Activated naive CD4-positive, alpha-beta T cell treated with anti-CD3 and anti-CD28 coated beads for 36 hours (primary cell): ENCODE measurements around the gene ANXA9. TPM values are rescaled to one million over a fixed set of nuclear protein-coding genes. Genes with fewer than 3 reads are reported as not detected.
A peak's percentile ranks its signal among the peaks of the same experiment; 100 is the strongest.

Experiments
- CTCF ChIA-PET: fragments of 350-600 bp; sonication (Branson Sonifier 250); formaldehyde crosslinking; loops from one replicate; lab custom pipeline; 2021; ENCODE audit warnings: antibody characterized with exemption; lab: Charles Lee
- DNase-seq: peaks from one replicate; pipeline ENCODE4 v3.0.0-alpha.2; 2020
- H3K27ac Mint-ChIP-seq: one replicate; pipeline ENCODE4 v1.8.0; 2021; ENCODE audit warnings: mild to moderate bottlenecking, mixed read lengths
- H3K27me3 Mint-ChIP-seq: one replicate; pipeline ENCODE4 v1.8.0; 2021; ENCODE audit warnings: low read depth, mixed read lengths
- H3K36me3 Mint-ChIP-seq: one replicate; pipeline ENCODE4 v1.8.0; 2021; ENCODE audit warnings: low read depth, mixed read lengths
- H3K4me1 Mint-ChIP-seq: one replicate; pipeline ENCODE4 v1.8.0; 2021; ENCODE audit warnings: low read depth, mixed read lengths
- H3K4me3 Mint-ChIP-seq: one replicate; pipeline ENCODE4 v1.8.0; 2021; ENCODE audit warnings: mild to moderate bottlenecking, moderate library complexity, mixed read lengths
- H3K9me3 Mint-ChIP-seq: one replicate; pipeline ENCODE4 v1.8.0; 2021; ENCODE audit warnings: mixed read lengths
- intact Hi-C: fragments of 100-400 bp; cut with micrococcal nuclease; formaldehyde crosslinking; loops from one replicate; pipeline ENCODE4 v1.15.1; 2023
- total RNA-seq, 2 experiments: library from RNA; stranded (reverse); gene quantifications; one replicate each; pipeline ENCODE4 v1.2.3, GENCODE V29; 2021

Gene ANXA9
- total RNA-seq, 2 experiments from 2014 or later: not detected

DNA sequence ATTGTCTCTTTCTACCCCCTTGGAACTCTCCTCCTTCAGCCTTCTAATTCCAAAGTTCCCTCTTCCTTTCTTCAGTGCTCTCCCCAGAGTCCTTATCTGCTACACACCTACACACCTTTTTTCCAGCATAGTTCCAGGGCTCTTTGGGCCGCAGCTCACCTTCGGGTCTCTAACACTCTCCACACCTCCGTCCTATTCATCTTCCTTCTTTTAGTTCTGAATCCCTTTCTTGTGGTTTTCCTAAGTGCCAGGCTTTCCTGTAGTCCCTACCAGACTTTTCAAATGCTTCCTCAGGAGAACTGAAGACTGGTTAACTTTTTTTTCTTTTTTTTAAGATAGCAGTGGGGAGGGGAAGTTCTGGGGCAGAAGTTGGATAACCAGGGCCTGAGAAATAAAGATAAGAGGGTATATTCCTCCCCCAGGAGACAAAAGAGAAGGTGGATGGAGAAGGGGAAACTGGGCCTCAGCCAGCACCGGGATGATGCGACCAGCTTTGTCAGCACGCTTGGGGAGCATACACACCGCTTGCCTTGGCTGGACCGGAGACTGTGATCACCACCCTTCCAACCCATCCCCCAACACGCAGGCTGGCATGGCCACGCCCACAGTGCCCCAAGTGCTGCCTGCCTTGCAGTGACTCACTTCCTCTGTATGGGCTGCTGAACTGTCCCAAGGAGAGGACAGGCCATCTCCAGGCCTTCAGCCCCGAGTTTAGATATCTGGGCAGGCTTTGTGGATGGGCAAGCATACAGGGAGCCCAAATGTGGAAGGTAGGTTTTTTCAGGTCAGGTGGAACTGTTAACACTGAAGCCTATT is 5.0 kb upstream of the ANXA9 start:
- peaks cover 51% of the 10 kb centered on the region for H3K4me1 Mint-ChIP-seq
- CTCF ChIA-PET: interaction anchor here (0.6 to 14.7 kb wide), 5 partner anchors 9 to 985 kb away, joined by 3 to 171 read pairs (median 6); partner anchors contain the start of gene MINDY1
- peak overlapping the region; percentile 75 for H3K27ac Mint-ChIP-seq
- DNase-seq: peak; percentile 86
- no peaks in the 10 kb centered on the region for H3K27me3 Mint-ChIP-seq
- peaks cover 2% of the 10 kb centered on the region for H3K36me3 Mint-ChIP-seq
- intact Hi-C loops: loop anchor here (1.0 to 10.0 kb wide), 6 partner anchors 51 to 612 kb away; partner anchors contain the start of genes ARNT, CTSS, RPRD2 and SETDB1
- no peaks in the 10 kb centered on the region for H3K9me3 Mint-ChIP-seq
- peak overlapping the region; percentile 44 for H3K4me3 Mint-ChIP-seq

DNA sequence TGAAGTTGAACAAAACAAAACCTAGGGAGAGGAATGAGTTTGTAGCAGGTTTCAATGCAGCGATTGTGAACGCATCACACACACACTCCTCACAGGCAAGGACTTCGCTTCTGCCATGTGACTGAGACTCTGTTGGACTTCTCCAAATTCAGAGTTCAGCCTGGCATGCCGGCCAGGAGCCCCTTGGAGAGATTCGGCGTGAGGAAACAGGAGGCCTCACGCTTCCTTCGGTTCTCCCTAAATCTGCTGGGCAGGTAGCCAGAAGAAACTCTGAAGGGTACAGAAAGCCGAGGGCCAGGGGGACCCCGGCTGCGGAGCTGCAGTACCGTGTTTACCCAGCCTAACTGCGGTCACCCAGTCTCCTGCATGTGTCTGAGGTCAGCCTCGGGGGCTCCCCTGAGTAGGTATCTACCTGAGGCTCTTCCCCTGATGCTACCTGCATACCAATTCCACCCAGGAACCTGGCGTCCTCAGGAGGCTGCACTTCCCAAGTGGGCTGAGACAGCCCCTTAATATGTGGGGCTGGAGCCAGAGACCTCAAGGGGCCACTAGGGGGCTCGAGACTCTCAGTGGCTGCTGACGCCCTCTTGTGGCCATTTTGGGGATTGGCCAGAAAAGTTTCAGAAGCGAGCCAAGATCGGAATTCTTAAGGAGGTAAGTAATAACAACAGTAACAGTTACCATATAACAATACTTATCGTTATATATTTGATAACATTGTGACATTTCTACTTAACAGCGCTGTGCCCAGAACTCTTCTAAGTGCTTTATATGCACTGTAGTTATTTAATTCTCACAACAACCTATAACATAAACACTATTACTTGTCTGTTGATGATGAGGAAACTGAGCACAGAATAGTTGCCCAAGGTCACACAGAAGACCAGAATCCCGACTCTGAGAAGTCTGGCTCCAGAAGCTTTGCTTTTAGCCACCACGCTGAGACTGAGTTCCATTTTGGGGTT is 2.7 kb upstream of the ANXA9 start:
- Mint-ChIP-seq H3K36me3 (no peaks in the 10 kb centered on the region), H3K27me3 (no peaks in the 10 kb centered on the region), H3K9me3 (no peaks in the 10 kb centered on the region), H3K4me3 (peak overlapping the region; percentile 43), H3K27ac (peak overlapping the region; percentile 53), H3K4me1 (peaks cover 39% of the 10 kb centered on the region)
- peak; percentile 94 for DNase-seq
- CTCF ChIA-PET: interaction anchor here (0.5 to 14.7 kb wide), 11 partner anchors 9 to 417 kb away, joined by 3 to 171 read pairs (median 5); partner anchors contain the start of genes MINDY1 and MLLT11
- intact Hi-C loops: loop anchor here (1.0 to 10.0 kb wide), 10 partner anchors 17 to 615 kb away; partner anchors contain the start of genes ARNT, CTSS, MINDY1 and RPRD2

DNA sequence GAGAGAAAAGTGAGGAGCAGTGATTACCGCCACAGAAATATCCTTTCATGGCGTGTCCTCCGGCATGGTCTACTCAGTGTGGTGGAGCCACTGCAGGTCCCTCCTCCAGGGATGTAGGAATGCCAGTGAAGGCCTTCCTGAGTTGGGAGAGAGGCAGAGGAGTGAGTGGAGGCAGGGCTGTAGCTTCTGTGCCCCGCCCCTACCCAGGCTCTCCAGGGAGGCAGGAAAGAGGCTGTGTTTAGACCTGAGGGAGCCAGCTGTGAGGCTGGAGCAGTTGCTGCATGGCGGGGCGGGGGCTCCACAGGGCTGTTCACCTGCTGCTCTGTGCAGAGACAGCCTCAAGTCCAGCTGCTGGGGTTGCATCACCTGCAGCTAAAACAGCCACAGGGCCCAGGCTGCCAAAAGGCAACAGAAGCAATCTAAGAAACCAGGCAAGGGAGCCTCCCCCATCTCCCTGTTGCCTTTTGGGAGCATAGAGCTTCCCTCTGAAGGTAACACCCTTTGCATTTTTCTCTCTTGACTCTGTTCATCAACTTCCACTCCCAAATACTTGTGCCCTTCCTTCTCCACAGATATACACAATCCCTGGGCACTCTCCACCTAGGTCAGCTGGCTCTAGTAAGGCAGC is 801 bp upstream of the ANXA9 start:
- Mint-ChIP-seq H3K27me3 (no peaks in the 10 kb centered on the region), H3K36me3 (no peaks in the 10 kb centered on the region), H3K9me3 (no peaks in the 10 kb centered on the region), H3K4me3 (no peak overlapping the region), H3K27ac (no peak overlapping the region), H3K4me1 (peaks cover 30% of the 10 kb centered on the region)
- no peak for DNase-seq
- CTCF ChIA-PET: interaction anchor here (0.6 to 14.7 kb wide), 8 partner anchors 7 to 412 kb away, joined by 3 to 171 read pairs (median 4); partner anchors contain the start of genes MINDY1 and MLLT11
- intact Hi-C loops: no loop called here

DNA sequence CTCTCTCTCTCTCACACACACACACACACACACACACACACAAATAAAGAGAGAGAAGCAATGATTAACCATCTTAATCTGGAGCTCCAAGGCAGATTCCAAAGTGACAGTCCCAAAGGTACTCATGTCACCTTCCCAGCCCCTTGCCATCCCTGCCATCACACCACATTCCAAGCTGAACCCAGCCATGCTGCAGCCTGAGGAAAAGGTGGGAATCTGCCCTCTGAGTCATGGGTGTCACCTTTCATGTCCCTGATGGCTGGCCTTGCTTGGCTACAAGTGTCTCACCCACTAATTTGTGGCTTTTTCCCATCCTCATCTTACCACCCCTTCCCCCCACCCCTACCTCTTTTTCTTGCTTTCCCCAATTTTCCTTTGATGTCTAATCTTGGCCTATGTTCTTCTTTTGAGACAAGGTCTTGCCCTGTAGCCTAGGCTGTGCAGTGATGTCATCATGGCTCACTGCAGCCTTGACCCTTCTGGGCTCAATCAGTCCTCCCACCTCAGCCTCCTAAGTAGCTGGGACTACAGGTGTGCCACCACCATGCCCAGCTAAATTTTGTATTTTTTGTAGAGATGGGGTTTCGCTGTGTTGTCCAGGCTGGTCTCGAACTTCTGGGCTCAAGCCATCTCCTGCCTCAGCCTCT is 3.2 kb downstream of the ANXA9 start:
- Mint-ChIP-seq H3K27me3 (no peaks in the 10 kb centered on the region), H3K27ac (no peak overlapping the region), H3K4me3 (no peak overlapping the region), H3K36me3 (no peaks in the 10 kb centered on the region), H3K4me1 (no peaks in the 10 kb centered on the region), H3K9me3 (no peaks in the 10 kb centered on the region)
- CTCF ChIA-PET: interaction anchor here (0.8 to 14.7 kb wide), 4 partner anchors 9 to 318 kb away, joined by 4 to 171 read pairs (median 4); no protein-coding TSS in a partner anchor
- DNase-seq: no peak
- intact Hi-C loops: no loop called here

DNA sequence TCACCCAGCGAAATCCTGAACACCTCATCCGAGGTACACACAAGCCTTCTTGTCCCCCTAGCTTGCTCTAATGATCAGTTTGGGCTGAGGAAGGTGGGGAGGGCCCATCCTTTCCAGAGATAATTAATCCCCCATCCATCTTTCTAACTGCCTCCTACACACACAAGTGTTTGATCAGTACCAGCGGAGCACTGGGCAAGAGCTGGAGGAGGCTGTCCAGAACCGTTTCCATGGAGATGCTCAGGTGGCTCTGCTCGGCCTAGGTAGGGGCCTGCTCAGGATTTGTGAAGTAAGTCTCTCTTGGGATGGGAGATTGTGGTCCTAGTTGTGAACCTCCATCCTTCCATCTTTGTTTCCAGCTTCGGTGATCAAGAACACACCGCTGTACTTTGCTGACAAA is 5.8 kb downstream of the ANXA9 start:
- Mint-ChIP-seq H3K27ac (no peak overlapping the region), H3K9me3 (no peaks in the 10 kb centered on the region), H3K4me1 (no peaks in the 10 kb centered on the region), H3K4me3 (no peak overlapping the region), H3K36me3 (no peaks in the 10 kb centered on the region), H3K27me3 (no peaks in the 10 kb centered on the region)
- intact Hi-C loops: no loop called here
- no peak for DNase-seq
- CTCF ChIA-PET: interaction anchor here (1.1 to 14.7 kb wide), 2 partner anchors 8 to 11 kb away, joined by 8 to 171 read pairs; no protein-coding TSS in a partner anchor

DNA sequence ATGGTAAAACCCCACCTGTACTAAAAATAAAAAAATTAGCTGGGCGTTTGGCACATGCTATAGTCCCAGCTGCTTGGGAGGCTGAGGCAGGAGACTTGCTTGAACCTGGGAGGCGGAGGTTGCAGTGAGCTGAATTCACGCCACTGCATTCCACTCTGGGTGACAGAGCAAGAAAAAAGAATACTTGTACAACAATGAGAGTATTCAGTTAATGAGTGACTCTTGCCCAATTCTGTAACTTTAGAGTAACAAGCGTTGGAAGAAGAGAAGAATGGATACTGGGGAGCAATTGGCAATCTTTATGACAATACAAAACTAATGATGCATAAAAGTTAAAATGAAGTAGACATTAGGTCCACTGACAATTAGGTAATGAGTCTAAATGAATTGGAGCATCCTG is 10.5 kb downstream of the ANXA9 start:
- H3K4me1 Mint-ChIP-seq: peaks cover 7% of the 10 kb centered on the region
- no peaks in the 10 kb centered on the region for H3K27me3 Mint-ChIP-seq
- CTCF ChIA-PET: no interaction called here
- no peak overlapping the region for H3K27ac Mint-ChIP-seq
- H3K9me3 Mint-ChIP-seq: no peaks in the 10 kb centered on the region
- intact Hi-C loops: no loop called here
- no peaks in the 10 kb centered on the region for H3K36me3 Mint-ChIP-seq
- DNase-seq: no peak
- H3K4me3 Mint-ChIP-seq: no peak overlapping the region

DNA sequence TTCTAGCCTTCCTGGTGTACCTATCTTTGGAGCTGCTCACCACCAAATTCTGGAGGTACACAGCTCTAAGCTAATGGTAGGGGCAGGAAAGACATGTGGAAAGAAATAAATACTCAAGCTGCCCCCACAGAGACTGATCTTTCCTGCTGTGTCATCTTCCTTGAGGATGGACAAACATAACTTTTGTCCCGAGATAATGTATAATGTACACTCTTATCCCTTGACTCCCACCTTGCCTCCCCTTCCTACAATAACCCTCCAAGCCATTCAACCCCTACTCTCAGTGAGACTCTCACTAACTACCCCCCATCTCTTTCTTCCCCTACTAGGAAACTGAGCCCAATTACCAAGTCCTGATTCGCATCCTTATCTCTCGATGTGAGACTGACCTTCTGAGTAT is 12.2 kb downstream of the ANXA9 start:
- no peak for DNase-seq

DNA sequence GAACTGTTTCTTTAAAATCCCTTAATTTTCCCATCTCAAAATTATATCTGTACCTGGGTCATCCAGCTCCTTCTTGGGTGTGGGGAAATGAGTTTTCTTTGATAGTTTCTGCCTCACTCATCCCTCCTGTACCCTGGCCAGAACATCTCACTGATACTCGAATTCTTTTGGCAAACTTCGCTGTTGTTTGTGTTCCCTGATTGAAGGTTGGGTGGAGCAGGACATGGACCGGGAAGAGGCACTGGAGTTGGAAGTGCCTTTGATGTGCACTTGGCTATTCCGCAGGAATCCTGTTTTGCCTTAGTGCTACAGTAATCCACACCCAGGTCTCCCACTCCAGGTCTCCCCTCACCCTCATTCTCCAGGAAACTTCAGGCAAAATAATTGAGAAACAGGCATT is 13.4 kb downstream of the ANXA9 start:
- intact Hi-C loops: loop anchor here (5.0 kb wide), 2 partner anchors 373 to 533 kb away; no protein-coding TSS in a partner anchor
- peak overlapping the region; percentile 41 for H3K27ac Mint-ChIP-seq

More for the DNA sequence above, 12.2 kb downstream of the ANXA9 start:
- H3K27ac Mint-ChIP-seq: peak overlapping the region; percentile 33
- H3K9me3 Mint-ChIP-seq: no peaks in the 10 kb centered on the region
- H3K36me3 Mint-ChIP-seq: no peaks in the 10 kb centered on the region
- H3K4me1 Mint-ChIP-seq: peaks cover 12% of the 10 kb centered on the region
- H3K4me3 Mint-ChIP-seq: no peak overlapping the region
- intact Hi-C loops: no loop called here
- CTCF ChIA-PET: interaction anchor here (0.5 to 10.8 kb wide), 8 partner anchors 11 to 503 kb away, joined by 3 to 171 read pairs (median 3); partner anchors contain the start of genes ANXA9, CERS2 and MINDY1
- no peaks in the 10 kb centered on the region for H3K27me3 Mint-ChIP-seq

DNA sequence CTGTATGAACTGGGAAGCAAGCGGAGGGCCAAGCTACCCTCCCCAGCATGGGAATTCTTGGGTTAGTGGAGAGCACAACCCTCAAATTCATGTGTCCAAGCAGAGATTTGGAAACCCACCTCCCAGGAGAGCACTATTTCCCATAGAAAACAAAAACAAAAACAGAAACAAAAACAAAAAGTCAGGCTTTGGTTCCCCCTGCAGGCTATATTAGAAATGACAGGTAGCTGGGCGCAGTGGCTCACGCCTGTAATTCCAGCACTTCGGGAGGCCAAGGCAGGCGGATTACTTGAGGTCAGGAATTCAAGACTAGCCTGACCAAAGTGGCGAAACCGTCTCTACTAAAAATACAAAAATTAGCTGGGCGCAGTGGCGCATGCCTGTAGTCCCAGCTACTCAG is 13.8 kb downstream of the ANXA9 start:
- Mint-ChIP-seq H3K4me3 (no peak overlapping the region), H3K9me3 (no peaks in the 10 kb centered on the region), H3K27me3 (no peaks in the 10 kb centered on the region), H3K36me3 (peaks cover 1% of the 10 kb centered on the region), H3K4me1 (peaks cover 25% of the 10 kb centered on the region), H3K27ac (peak overlapping the region; percentile 41)
- peak; percentile 36 for DNase-seq
- CTCF ChIA-PET: interaction anchor here (0.6 to 10.8 kb wide), 11 partner anchors 10 to 795 kb away, joined by 3 to 171 read pairs (median 3); partner anchors contain the start of genes ANXA9, CERS2 and MINDY1
- intact Hi-C loops: loop anchor here (1.0 to 5.0 kb wide), 5 partner anchors 17 to 741 kb away; no protein-coding TSS in a partner anchor

More for the DNA sequence above, 13.4 kb downstream of the ANXA9 start:
- DNase-seq: no peak
- no peaks in the 10 kb centered on the region for H3K9me3 Mint-ChIP-seq
- CTCF ChIA-PET: interaction anchor here (0.6 to 10.8 kb wide), 6 partner anchors 10 to 163 kb away, joined by 3 to 171 read pairs (median 4); partner anchors contain the start of genes ANXA9, CERS2 and MINDY1
- H3K4me3 Mint-ChIP-seq: no peak overlapping the region
- no peaks in the 10 kb centered on the region for H3K27me3 Mint-ChIP-seq
- peaks cover 21% of the 10 kb centered on the region for H3K4me1 Mint-ChIP-seq
- H3K36me3 Mint-ChIP-seq: peaks cover 1% of the 10 kb centered on the region

DNA sequence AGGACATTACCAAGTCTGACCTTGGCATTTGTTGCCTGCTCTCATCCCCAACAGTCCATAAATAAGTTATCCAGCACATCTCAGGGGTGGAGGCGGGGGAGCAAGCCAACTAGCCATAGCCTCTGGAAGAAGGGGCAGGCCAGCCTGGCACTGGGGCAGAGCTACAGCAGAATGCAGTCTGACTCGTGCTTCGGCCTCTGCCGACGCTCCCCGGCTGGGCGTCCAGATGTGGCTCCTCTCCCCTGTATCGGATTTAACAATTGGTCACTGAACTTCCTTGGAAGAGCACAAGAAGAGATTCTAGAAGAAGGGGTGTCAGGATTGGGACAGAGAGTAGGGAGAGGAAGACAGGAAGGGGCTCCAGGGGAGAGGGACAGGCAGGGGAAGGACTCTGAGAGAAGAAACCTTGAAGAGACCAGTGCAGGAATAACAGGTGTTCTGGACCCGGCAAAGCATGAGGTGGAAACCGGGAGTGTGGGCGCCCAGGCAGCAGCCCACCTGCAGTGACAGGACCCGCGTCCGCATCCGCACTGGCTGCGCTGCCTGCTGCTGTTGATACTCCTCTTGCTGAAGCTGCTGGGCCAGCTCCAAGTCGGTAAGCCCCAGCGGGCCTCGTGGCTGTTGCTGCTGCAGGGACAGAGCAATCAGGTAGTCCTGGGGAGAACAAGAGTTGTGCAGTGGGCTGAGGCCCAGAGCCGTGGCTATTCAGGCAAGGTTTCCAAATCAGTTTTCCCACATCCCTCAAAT is 15.2 kb downstream of the ANXA9 start:
- H3K9me3 Mint-ChIP-seq: no peaks in the 10 kb centered on the region
- H3K27me3 Mint-ChIP-seq: no peaks in the 10 kb centered on the region
- CTCF ChIA-PET: interaction anchor here (1.0 to 10.8 kb wide), 4 partner anchors 8 to 51 kb away, joined by 3 to 171 read pairs (median 30); partner anchors contain the start of genes ANXA9, CERS2 and MINDY1
- no peak for DNase-seq
- H3K36me3 Mint-ChIP-seq: peaks cover 7% of the 10 kb centered on the region
- H3K4me3 Mint-ChIP-seq: no peak overlapping the region
- H3K4me1 Mint-ChIP-seq: peaks cover 39% of the 10 kb centered on the region
- intact Hi-C loops: loop anchor here (2.0 to 5.0 kb wide), 3 partner anchors 375 to 742 kb away; no protein-coding TSS in a partner anchor
- H3K27ac Mint-ChIP-seq: no peak overlapping the region
